ENCODE results near the gene ZNF155.

GRCh38 chr19:43984687-43985000 is 656 bp downstream of the ZNF155 start:
- TF ChIP-seq, protein P1, sequence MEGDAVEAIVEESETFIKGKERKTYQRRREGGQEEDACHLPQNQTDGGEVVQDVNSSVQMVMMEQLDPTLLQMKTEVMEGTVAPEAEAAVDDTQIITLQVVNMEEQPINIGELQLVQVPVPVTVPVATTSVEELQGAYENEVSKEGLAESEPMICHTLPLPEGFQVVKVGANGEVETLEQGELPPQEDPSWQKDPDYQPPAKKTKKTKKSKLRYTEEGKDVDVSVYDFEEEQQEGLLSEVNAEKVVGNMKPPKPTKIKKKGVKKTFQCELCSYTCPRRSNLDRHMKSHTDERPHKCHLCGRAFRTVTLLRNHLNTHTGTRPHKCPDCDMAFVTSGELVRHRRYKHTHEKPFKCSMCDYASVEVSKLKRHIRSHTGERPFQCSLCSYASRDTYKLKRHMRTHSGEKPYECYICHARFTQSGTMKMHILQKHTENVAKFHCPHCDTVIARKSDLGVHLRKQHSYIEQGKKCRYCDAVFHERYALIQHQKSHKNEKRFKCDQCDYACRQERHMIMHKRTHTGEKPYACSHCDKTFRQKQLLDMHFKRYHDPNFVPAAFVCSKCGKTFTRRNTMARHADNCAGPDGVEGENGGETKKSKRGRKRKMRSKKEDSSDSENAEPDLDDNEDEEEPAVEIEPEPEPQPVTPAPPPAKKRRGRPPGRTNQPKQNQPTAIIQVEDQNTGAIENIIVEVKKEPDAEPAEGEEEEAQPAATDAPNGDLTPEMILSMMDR (IDR thresholded peaks at IDR 0.05), result no peak
- TF ChIP-seq POLR2A (IDR thresholded peaks at IDR 0.05), result no peak

All from testis (tissue), 2 donors.